Right kidney (tissue), 1 donor: Measurements from ENCODE around the gene FYB1.

Source experiments
- DNase-seq: peaks from one replicate; pipeline ENCODE4 v3.0.0-alpha.2; 2016

The FYB1 gene

GRCh38 chr5:39203951-39204350, 15.4 kb downstream of the FYB1 start:
- DNase-seq = no peak

- DNase-seq = no peak
Observed at GRCh38 chr5:39203275-39203922, 16.0 kb downstream of the FYB1 start.

- no peak for DNase-seq
Observed at GRCh38 chr5:39202597-39203274, 16.6 kb downstream of the FYB1 start.

GRCh38 chr5:39201781-39202596, 17.4 kb downstream of the FYB1 start:
- no peak for DNase-seq

GRCh38 chr5:39201160-39201780, 18.1 kb downstream of the FYB1 start:
- no peak for DNase-seq

GRCh38 chr5:39200081-39200480, 19.3 kb downstream of the FYB1 start:
- no peak for DNase-seq

- DNase-seq = no peak
Observed at GRCh38 chr5:39199335-39199734, 20.0 kb downstream of the FYB1 start.

GRCh38 chr5:39198127-39198526, 21.2 kb downstream of the FYB1 start:
- no peak for DNase-seq

GRCh38 chr5:39197556-39197955, 21.8 kb downstream of the FYB1 start:
- DNase-seq = no peak

- no peak for DNase-seq
Observed at GRCh38 chr5:39195198-39195826, 24.1 kb downstream of the FYB1 start.

GRCh38 chr5:39194466-39195136, 24.8 kb downstream of the FYB1 start:
- no peak for DNase-seq

GRCh38 chr5:39193553-39194465, 25.6 kb downstream of the FYB1 start:
- DNase-seq = no peak

GRCh38 chr5:39192450-39193160, 26.8 kb downstream of the FYB1 start:
- no peak for DNase-seq

GRCh38 chr5:39191216-39191615, 28.1 kb downstream of the FYB1 start:
- DNase-seq = no peak

GRCh38 chr5:39190311-39191102, 28.9 kb downstream of the FYB1 start:
- no peak for DNase-seq

GRCh38 chr5:39189292-39189955, 29.9 kb downstream of the FYB1 start:
- no peak for DNase-seq

GRCh38 chr5:39187831-39188731, 31.3 kb downstream of the FYB1 start:
- DNase-seq = no peak
